ENCODE measurements around the gene XYLT1. TPM values are rescaled to one million over a fixed set of nuclear protein-coding genes. Genes with fewer than 3 reads are reported as not detected.

Gene XYLT1
- total and polyA plus RNA-seq, 10 of the 15 experiments (the other 5 are each of a cell fraction or from before 2014, with no cell fraction given) = 0.88 to 14.8 (median 5.8) TPM

GRCh38 chr16:17204206-17204605 is 266.6 kb downstream of the XYLT1 start (continued):
- no peak for TF ChIP-seq PBX3 (IDR thresholded peaks at IDR 0.05; ENCODE audit: insufficient replicate concordance, low read depth, low read length)
- TF ChIP-seq E4F1 (IDR thresholded peaks at IDR 0.05; ENCODE audit: borderline replicate concordance, partially characterized antibody) = no peak
- no peak for TF ChIP-seq POLR2AphosphoS2 (IDR thresholded peaks at IDR 0.05; ENCODE audit: low read depth, low read length)
- TF ChIP-seq LARP7 (IDR thresholded peaks at IDR 0.05) = no peak

GRCh38 chr16:17203424-17203823 is 267.3 kb downstream of the XYLT1 start:
- CTCF ChIA-PET = interaction anchor here (1.0 to 1.1 kb wide), 2 partner anchors 9 kb away, joined by 3 read pairs; no protein-coding TSS in a partner anchor
- no peak overlapping the region for H2AFZ ChIP-seq (ENCODE audit: control insufficient read depth, low read depth, low read length)
- WGBS (ENCODE audit: insufficient coverage, insufficient replicate concordance, low lambda C conversion rate, missing lambda C conversion rate) = 0% methylated on average over 1 of the region's 1 CpG
- H3K36me3 ChIP-seq (ENCODE audit: control insufficient read depth in 2 of 2, insufficient read depth in 2 of 2, low read length in 1 of 2) = peaks cover 0 to 4% of the 10 kb centered on the region in 2 experiments; a peak in 2 of 4 replicates
- H3K4me1 ChIP-seq (ENCODE audit: control insufficient read depth, insufficient read depth, low read length) = no peaks in the 10 kb centered on the region
- H3K27ac ChIP-seq (ENCODE audit: control insufficient read depth, insufficient read depth) = no peak overlapping the region
- DNase-seq (ENCODE audit: low read depth, low spot score) (no peak), FAIRE-seq (no peak), ATAC-seq (no peak)
- RAD21 ChIA-PET (ENCODE audit: unreplicated experiment) = interaction anchor here (2.7 kb wide), 1 partner anchor 264 kb away, joined by 15 read pairs; no protein-coding TSS in a partner anchor
- H3K27me3 ChIP-seq (replicated peaks in 1 of 2; ENCODE audit: control insufficient read depth in 2 of 2, insufficient read depth in 2 of 2, low read length in 1 of 2) = no peaks in the 10 kb centered on the region
- no peak overlapping the region for H3K4me2 ChIP-seq (ENCODE audit: control insufficient read depth, insufficient read depth)
- no peaks in the 10 kb centered on the region for H3K79me2 ChIP-seq (ENCODE audit: control insufficient read depth, insufficient read depth, low read length)
- no peak overlapping the region for H3K9ac ChIP-seq (ENCODE audit: control insufficient read depth, insufficient read depth, low read length)
- in situ Hi-C loops (cut with MboI) (no loop called here), intact Hi-C loops (cut with micrococcal nuclease; ENCODE audit: unreplicated experiment) (no loop called here)
- SMC1A ChIA-PET (ENCODE audit: uncharacterized antibody, unreplicated experiment) = interaction anchor here (0.8 kb wide), 1 partner anchor 24 kb away, joined by 3 read pairs; no protein-coding TSS in a partner anchor
- H4K20me1 ChIP-seq (ENCODE audit: control insufficient read depth, insufficient read depth) = no peaks in the 10 kb centered on the region; the same call in 1 of the 2 replicates
- H3K4me3 ChIP-seq = no peak overlapping the region
- POLR2A ChIA-PET = no interaction called here
- H3K9me3 ChIP-seq (replicated peaks; ENCODE audit: control insufficient read depth, insufficient read depth, low read length) = no peaks in the 10 kb centered on the region
- no TSS peak for BruUV-seq (replicated peaks)
- TF ChIP-seq E4F1 (IDR thresholded peaks at IDR 0.05; ENCODE audit: borderline replicate concordance, partially characterized antibody) (peak; percentile 29), ZSCAN29 (IDR thresholded peaks at IDR 0.05) (no peak), BRCA1 (IDR thresholded peaks at IDR 0.05; ENCODE audit: low read depth, low read length) (no peak), CEBPB (IDR thresholded peaks at IDR 0.05; ENCODE audit: borderline replicate concordance in 1 of 2, low read depth in 2 of 2, low read length in 2 of 2) (no peak), ZBTB40 (IDR thresholded peaks at IDR 0.05; ENCODE audit: borderline replicate concordance) (no peak), EGR1 (IDR thresholded peaks at IDR 0.05; ENCODE audit: borderline replicate concordance in 1 of 2, low read depth in 2 of 2, low read length in 2 of 2) (no peak), MYB (IDR thresholded peaks at IDR 0.05; ENCODE audit: borderline replicate concordance, low read depth, low read length) (no peak), NFYB (IDR thresholded peaks at IDR 0.05; ENCODE audit: insufficient read depth, low read depth, low read length) (no peak)

Data from GM12878 (cell line).